HL-60 (cell line): ENCODE results near the gene RAET1E.

Source experiments
- DNase-seq, 2 experiments: peaks; one replicate each; pipeline ENCODE4 v3.0.0-alpha.2; 2010 to 2020; ENCODE audit warnings: low read depth in 1 of 2, low spot score in 1 of 2
- H3K27ac ChIP-seq: fragments of 250-450 bp; sonication (Bioruptor Pico); replicated peaks from 2 replicates; pipeline ENCODE4 v1.5.1; 2020; ENCODE audit warnings: mild to moderate bottlenecking, moderate library complexity
- H3K27me3 ChIP-seq: fragments of 250-450 bp; sonication (Bioruptor Pico); 2 replicates; pipeline ENCODE4 v1.5.1; 2021; ENCODE audit warnings: mild to moderate bottlenecking, moderate library complexity; ENCODE audit not compliant: insufficient read depth, poor library complexity, severe bottlenecking
- H3K4me3 ChIP-seq: replicated peaks from 2 replicates; pipeline ENCODE4 v1.5.1; 2011; ENCODE audit warnings: mild to moderate bottlenecking, control low read depth, low read length; ENCODE audit not compliant: insufficient read depth
- GABPA ChIP-seq: IDR thresholded peaks from 2 replicates; pipeline ENCODE4 v1.6.1; 2012; ENCODE audit warnings: low read depth
- POLR2AphosphoS5 ChIP-seq: IDR thresholded peaks from 2 replicates; pipeline ENCODE4 v1.6.1; 2012; ENCODE audit warnings: low read depth
- SPI1 ChIP-seq: IDR thresholded peaks from 2 replicates; pipeline ENCODE4 v1.6.1; 2012; ENCODE audit warnings: low read depth, mild to moderate bottlenecking, borderline replicate concordance
- TF ChIP-seq, protein P1 (sequence below): IDR thresholded peaks from one replicate; pipeline ENCODE4 v1.5.1; 2011; ENCODE audit warnings: low read length, control low read depth, inconsistent platforms; ENCODE audit not compliant: insufficient read depth
- TF ChIP-seq, protein P2 (sequence below): IDR thresholded peaks from 2 replicates; pipeline ENCODE4 v1.6.1; 2012; ENCODE audit warnings: low read depth; ENCODE audit not compliant: insufficient replicate concordance

The RAET1E gene

DNA sequence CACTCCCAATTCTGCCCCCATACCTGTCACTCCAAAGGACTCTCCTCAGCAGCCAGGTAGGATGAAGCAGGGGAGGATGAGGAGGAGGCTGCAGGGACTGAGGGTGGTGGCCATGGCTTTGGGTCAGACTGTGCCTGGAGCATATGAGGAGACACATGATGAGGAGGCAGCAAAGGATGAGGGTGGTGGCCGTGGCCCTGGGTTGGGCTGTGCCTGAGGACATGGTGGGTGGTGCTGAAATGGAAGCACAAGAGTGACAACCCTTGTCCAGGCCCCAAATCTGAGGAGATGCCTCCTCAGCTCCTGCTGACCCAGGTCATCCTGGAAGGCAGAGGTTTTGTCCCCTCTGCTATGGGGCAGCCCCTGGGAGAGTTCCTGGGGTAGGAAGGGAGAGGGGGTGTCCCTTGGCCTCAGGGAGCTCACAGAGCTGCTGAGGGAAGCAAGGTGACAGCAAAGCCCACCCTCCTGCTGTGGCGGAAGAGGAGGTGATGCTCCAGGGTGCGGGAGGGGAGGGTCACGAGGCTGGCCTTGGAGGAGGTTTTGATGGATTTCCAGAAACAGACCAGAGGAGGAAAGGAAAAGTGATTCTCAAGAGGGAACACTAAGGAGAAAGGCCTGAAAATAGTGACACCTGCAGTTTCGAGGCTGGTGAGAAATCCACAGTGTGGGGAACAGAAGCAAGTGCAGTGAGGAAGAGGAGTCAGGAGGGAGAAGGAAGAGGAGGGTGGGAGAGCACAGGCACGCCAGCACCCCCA, 20.4 kb upstream of the RAET1E start:
- DNase-seq: no peak
- Histone ChIP-seq H3K4me3 (no peak overlapping the region), H3K27me3 (peaks cover 5% of the 10 kb centered on the region), H3K27ac (no peak overlapping the region)
- TF ChIP-seq, protein P1, sequence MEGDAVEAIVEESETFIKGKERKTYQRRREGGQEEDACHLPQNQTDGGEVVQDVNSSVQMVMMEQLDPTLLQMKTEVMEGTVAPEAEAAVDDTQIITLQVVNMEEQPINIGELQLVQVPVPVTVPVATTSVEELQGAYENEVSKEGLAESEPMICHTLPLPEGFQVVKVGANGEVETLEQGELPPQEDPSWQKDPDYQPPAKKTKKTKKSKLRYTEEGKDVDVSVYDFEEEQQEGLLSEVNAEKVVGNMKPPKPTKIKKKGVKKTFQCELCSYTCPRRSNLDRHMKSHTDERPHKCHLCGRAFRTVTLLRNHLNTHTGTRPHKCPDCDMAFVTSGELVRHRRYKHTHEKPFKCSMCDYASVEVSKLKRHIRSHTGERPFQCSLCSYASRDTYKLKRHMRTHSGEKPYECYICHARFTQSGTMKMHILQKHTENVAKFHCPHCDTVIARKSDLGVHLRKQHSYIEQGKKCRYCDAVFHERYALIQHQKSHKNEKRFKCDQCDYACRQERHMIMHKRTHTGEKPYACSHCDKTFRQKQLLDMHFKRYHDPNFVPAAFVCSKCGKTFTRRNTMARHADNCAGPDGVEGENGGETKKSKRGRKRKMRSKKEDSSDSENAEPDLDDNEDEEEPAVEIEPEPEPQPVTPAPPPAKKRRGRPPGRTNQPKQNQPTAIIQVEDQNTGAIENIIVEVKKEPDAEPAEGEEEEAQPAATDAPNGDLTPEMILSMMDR: no peak
- TF ChIP-seq GABPA (no peak), POLR2AphosphoS5 (no peak), SPI1 (no peak)
- TF ChIP-seq, protein P2, sequence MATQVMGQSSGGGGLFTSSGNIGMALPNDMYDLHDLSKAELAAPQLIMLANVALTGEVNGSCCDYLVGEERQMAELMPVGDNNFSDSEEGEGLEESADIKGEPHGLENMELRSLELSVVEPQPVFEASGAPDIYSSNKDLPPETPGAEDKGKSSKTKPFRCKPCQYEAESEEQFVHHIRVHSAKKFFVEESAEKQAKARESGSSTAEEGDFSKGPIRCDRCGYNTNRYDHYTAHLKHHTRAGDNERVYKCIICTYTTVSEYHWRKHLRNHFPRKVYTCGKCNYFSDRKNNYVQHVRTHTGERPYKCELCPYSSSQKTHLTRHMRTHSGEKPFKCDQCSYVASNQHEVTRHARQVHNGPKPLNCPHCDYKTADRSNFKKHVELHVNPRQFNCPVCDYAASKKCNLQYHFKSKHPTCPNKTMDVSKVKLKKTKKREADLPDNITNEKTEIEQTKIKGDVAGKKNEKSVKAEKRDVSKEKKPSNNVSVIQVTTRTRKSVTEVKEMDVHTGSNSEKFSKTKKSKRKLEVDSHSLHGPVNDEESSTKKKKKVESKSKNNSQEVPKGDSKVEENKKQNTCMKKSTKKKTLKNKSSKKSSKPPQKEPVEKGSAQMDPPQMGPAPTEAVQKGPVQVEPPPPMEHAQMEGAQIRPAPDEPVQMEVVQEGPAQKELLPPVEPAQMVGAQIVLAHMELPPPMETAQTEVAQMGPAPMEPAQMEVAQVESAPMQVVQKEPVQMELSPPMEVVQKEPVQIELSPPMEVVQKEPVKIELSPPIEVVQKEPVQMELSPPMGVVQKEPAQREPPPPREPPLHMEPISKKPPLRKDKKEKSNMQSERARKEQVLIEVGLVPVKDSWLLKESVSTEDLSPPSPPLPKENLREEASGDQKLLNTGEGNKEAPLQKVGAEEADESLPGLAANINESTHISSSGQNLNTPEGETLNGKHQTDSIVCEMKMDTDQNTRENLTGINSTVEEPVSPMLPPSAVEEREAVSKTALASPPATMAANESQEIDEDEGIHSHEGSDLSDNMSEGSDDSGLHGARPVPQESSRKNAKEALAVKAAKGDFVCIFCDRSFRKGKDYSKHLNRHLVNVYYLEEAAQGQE: no peak

DNA sequence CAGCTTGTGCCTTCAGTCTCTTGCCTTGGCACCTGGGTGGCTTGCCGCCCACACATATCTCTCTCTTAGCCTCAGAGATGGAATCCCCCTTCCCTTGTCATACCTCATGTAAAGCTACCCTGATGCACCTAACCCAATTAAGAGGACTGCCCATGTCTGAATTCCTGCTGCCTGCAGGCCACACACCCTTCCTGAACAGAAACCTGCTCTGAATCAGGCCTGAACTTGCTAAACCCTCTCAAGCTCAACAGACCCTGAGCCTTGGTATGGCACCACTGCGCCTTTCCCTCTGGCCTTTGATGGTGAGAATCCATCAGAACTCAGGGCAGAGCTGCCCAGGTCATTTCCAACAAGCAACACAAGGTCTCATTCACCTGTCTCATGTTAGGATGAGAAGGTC, 19.8 kb upstream of the RAET1E start:
- H3K27me3 ChIP-seq: peaks cover 3% of the 10 kb centered on the region
- no peak for DNase-seq
- H3K4me3 ChIP-seq: no peak overlapping the region
- H3K27ac ChIP-seq: no peak overlapping the region
- TF ChIP-seq, protein P2: no peak
- TF ChIP-seq, protein P1: no peak
- TF ChIP-seq GABPA: no peak
- TF ChIP-seq POLR2AphosphoS5: no peak
- no peak for TF ChIP-seq SPI1

DNA sequence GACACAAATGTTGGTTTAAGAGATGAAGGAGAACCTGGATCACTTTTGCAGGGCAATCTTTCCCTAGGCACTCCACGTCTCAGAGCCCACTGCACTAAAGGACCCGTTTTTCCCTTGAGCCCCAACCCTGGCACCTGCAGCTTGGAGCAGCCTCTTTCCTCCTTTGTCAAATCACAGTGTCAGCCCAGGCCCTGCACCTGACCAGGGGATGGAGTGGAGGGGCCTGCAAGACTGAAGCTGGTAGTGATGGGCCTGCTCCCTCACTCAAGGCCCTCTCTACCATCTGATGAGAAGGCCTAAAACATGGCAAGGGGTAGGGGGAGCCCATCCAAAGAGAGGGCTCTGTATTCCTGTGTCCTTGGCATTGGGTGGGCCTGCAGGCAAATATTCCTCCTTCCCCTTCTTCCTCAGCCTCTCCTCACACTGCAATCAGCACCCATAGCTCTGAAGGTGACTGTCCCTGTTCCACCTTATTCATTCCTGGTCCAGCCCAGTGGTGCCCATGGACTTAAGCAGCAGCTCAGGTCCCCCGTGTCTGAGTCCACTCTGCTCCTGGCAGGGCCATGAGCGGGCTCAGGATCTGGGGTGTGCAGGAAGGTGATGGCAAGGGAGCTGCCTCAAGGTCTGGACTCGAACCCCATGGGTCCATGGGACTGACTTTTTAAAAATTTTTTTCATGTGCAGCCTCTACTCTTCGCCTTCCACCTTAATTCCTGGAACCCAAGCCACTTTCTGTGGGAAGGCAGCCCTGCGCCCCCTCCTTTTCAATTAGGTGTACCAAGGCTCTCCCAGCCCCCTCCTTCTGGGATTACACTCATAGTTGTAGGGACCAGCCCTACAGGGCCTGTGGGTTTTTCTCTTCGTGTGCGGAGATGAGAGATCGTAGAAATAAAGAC, 18.3 kb upstream of the RAET1E start:
- DNase-seq: no peak
- H3K4me3 ChIP-seq: no peak overlapping the region
- H3K27ac ChIP-seq: no peak overlapping the region

More for the DNA sequence above, 18.3 kb upstream of the RAET1E start:
- TF ChIP-seq SPI1: no peak
- TF ChIP-seq, protein P1: no peak
- no peak for TF ChIP-seq POLR2AphosphoS5
- no peak for TF ChIP-seq GABPA
- H3K27me3 ChIP-seq: peaks cover 2% of the 10 kb centered on the region
